HG03196 (cell line): ENCODE measurements around the gene OVOL3.
"Not testable (repeated sequence)": the region's sequence is repeated elsewhere in the genome, so short reads cannot be mapped to it uniquely, and the experiment has no call there.

Source experiments
- ATAC-seq: cut with Tn5 transposase; IDR thresholded peaks from one replicate; pipeline ENCODE4 v1.9.1; 2021; ENCODE audit not compliant: unreplicated experiment

Gene OVOL3

GRCh38 chr19:36125557-36125956, 14.6 kb downstream of the OVOL3 start:
- ATAC-seq, result no peak

- ATAC-seq, result peak; percentile 13
These were observed 17.4 kb downstream of the OVOL3 start for GRCh38 chr19:36128392-36128736.

GRCh38 chr19:36131221-36131620, 20.3 kb downstream of the OVOL3 start:
- ATAC-seq, result not testable (repeated sequence)

- ATAC-seq, result not testable (repeated sequence)
These were observed 23.9 kb downstream of the OVOL3 start for GRCh38 chr19:36134867-36135266.

GRCh38 chr19:36136964-36137686, 26.2 kb downstream of the OVOL3 start:
- ATAC-seq, result no peak

- no peak for ATAC-seq
These were observed 28.2 kb downstream of the OVOL3 start for GRCh38 chr19:36139120-36139472.

- peak; percentile 71 for ATAC-seq
These were observed 28.7 kb downstream of the OVOL3 start, which contains the start of gene CAPNS1 for GRCh38 chr19:36139473-36140303. CAPNS1 (plus strand) TSS chr19:36140066; CDS start chr19:36141012, 946 bp downstream.

GRCh38 chr19:36140304-36141038, 29.5 kb downstream of the OVOL3 start:
- ATAC-seq, result no peak

GRCh38 chr19:36141039-36141927, 30.3 kb downstream of the OVOL3 start:
- no peak for ATAC-seq

- ATAC-seq, result no peak
These were observed 31.1 kb downstream of the OVOL3 start for GRCh38 chr19:36142046-36142445.

GRCh38 chr19:36142496-36142895, 31.6 kb downstream of the OVOL3 start:
- no peak for ATAC-seq

- ATAC-seq, result no peak
These were observed 33.7 kb downstream of the OVOL3 start for GRCh38 chr19:36144624-36145023.

- ATAC-seq, result no peak
These were observed 38.9 kb downstream of the OVOL3 start for GRCh38 chr19:36149673-36150406.

GRCh38 chr19:36150586-36150985, 39.6 kb downstream of the OVOL3 start:
- ATAC-seq, result no peak

GRCh38 chr19:36151144-36152018, 40.4 kb downstream of the OVOL3 start:
- no peak for ATAC-seq

GRCh38 chr19:36152019-36152351, 41.0 kb downstream of the OVOL3 start:
- no peak for ATAC-seq

- no peak for ATAC-seq
These were observed 41.6 kb downstream of the OVOL3 start, which contains the start of gene COX7A1 for GRCh38 chr19:36152352-36153091. COX7A1 (minus strand) TSS chr19:36152447; CDS start chr19:36152407, 40 bp downstream.

- ATAC-seq, result no peak
These were observed 42.2 kb downstream of the OVOL3 start for GRCh38 chr19:36153126-36153525.
